Transverse colon (tissue), 3 donors: ENCODE results near the gene IL4.

Experiments used
- POLR2A ChIP-seq: fragments of 450-650 bp; IDR thresholded peaks from one replicate; pipeline ENCODE4 v1.6.1; 2016; ENCODE audit warnings: antibody characterized with exemption, mild to moderate bottlenecking, moderate library complexity
- TF ChIP-seq, protein P1 (sequence below), 5 experiments: fragments of 200-600 bp in 3 of 5; fragments of 450-650 bp in 2 of 5; sonication (generic) in 3 of 5; IDR thresholded peaks; 1 replicate in 2 of 5; 2 replicates in 3 of 5; pipeline ENCODE4 v1.5.1; 2016 to 2017; ENCODE audit warnings: antibody characterized with exemption in 5 of 5, inconsistent platforms in 3 of 5, mild to moderate bottlenecking in 2 of 5, moderate library complexity in 1 of 5

DNA sequence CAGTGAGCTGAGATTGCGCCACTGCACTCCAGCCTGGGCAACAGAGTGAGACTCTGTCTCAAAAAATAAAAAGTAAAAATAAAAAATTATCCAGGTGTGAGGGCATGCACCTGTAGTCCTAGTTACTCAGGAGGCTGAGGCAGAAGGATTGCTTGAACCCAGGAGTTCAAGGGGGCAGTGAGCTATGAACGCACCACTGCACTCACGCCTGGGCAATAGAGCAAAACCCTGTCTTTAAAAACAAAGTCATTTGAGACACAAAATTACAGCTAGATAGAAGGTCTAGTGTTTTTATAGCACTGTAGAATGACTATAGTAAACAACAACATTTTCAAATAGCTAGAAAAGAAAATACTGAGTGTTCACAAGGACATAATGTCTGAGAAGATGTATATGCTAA lies 16.4 kb downstream of the IL4 start:
- TF ChIP-seq POLR2A, result no peak
- TF ChIP-seq, protein P1, sequence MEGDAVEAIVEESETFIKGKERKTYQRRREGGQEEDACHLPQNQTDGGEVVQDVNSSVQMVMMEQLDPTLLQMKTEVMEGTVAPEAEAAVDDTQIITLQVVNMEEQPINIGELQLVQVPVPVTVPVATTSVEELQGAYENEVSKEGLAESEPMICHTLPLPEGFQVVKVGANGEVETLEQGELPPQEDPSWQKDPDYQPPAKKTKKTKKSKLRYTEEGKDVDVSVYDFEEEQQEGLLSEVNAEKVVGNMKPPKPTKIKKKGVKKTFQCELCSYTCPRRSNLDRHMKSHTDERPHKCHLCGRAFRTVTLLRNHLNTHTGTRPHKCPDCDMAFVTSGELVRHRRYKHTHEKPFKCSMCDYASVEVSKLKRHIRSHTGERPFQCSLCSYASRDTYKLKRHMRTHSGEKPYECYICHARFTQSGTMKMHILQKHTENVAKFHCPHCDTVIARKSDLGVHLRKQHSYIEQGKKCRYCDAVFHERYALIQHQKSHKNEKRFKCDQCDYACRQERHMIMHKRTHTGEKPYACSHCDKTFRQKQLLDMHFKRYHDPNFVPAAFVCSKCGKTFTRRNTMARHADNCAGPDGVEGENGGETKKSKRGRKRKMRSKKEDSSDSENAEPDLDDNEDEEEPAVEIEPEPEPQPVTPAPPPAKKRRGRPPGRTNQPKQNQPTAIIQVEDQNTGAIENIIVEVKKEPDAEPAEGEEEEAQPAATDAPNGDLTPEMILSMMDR (IDR thresholded peaks at IDR 0.05), result no peak
